Chondrocyte (in vitro differentiated cells): Measurements from ENCODE around the gene TRMT5. TPM values are rescaled to one million over a fixed set of nuclear protein-coding genes. Genes with fewer than 3 reads are reported as not detected.

Source experiments
- DNase-seq: peaks from one replicate; pipeline ENCODE4 v3.0.0; 2021; ENCODE audit warnings: mixed read lengths, low spot score
- H3K27ac Mint-ChIP-seq: one replicate; pipeline ENCODE4 v1.8.0; 2021; ENCODE audit warnings: mild to moderate bottlenecking, moderate library complexity, mixed read lengths; ENCODE audit not compliant: unreplicated experiment
- H3K27me3 Mint-ChIP-seq: 2 replicates; pipeline ENCODE4 v1.8.0; 2021; ENCODE audit warnings: low read depth, mixed read lengths
- H3K36me3 Mint-ChIP-seq: 2 replicates; pipeline ENCODE4 v1.8.0; 2021; ENCODE audit warnings: low read depth, mixed read lengths
- H3K4me1 Mint-ChIP-seq: 2 replicates; pipeline ENCODE4 v1.8.0; 2021; ENCODE audit warnings: low read depth, mild to moderate bottlenecking, mixed read lengths
- H3K4me3 Mint-ChIP-seq: one replicate; pipeline ENCODE4 v1.8.0; 2021; ENCODE audit warnings: mild to moderate bottlenecking, moderate library complexity, mixed read lengths; ENCODE audit not compliant: unreplicated experiment
- H3K9me3 Mint-ChIP-seq: 2 replicates; pipeline ENCODE4 v1.8.0; 2021; ENCODE audit warnings: low read depth, mixed read lengths
- total RNA-seq: library from RNA; stranded (reverse); gene quantifications from 3 replicates; pipeline ENCODE4 v1.2.1, GENCODE V29; 2021
- TF ChIP-seq, protein P1 (sequence below): fragments of 200-600 bp; sonication (generic); IDR thresholded peaks from 2 replicates; pipeline ENCODE4 v1.5.0; 2021; ENCODE audit warnings: antibody characterized with exemption, mild to moderate bottlenecking, moderate library complexity

The TRMT5 gene
- total RNA-seq, 1 donor from 2014 or later, result 12.6 TPM

DNA sequence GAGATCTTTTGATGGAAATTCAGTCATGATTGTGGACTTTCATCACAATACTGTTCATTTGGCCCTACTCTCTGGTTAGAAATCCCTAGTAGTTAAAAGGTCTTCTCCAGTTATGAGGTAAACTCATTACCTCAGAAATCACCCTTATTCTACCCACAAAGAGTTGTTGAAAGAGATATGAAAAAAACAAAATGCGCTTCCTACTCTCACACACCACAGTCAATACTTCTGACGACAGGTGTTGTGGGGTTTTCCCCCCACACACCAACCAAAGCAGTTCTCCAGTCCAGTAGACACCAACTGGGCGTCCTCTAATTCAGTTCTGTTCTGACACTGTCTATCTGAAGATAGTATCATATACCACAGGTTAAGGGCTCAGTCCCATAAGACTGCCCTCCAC lies 54.9 kb downstream of the TRMT5 start:
- no peak for DNase-seq
- Mint-ChIP-seq H3K27me3 (no peaks in the 10 kb centered on the region), H3K27ac (no peak overlapping the region), H3K4me1 (peaks cover 24% of the 10 kb centered on the region), H3K36me3 (no peaks in the 10 kb centered on the region), H3K9me3 (peaks cover 5% of the 10 kb centered on the region), H3K4me3 (no peak overlapping the region)
- TF ChIP-seq, protein P1, sequence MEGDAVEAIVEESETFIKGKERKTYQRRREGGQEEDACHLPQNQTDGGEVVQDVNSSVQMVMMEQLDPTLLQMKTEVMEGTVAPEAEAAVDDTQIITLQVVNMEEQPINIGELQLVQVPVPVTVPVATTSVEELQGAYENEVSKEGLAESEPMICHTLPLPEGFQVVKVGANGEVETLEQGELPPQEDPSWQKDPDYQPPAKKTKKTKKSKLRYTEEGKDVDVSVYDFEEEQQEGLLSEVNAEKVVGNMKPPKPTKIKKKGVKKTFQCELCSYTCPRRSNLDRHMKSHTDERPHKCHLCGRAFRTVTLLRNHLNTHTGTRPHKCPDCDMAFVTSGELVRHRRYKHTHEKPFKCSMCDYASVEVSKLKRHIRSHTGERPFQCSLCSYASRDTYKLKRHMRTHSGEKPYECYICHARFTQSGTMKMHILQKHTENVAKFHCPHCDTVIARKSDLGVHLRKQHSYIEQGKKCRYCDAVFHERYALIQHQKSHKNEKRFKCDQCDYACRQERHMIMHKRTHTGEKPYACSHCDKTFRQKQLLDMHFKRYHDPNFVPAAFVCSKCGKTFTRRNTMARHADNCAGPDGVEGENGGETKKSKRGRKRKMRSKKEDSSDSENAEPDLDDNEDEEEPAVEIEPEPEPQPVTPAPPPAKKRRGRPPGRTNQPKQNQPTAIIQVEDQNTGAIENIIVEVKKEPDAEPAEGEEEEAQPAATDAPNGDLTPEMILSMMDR, result no peak

DNA sequence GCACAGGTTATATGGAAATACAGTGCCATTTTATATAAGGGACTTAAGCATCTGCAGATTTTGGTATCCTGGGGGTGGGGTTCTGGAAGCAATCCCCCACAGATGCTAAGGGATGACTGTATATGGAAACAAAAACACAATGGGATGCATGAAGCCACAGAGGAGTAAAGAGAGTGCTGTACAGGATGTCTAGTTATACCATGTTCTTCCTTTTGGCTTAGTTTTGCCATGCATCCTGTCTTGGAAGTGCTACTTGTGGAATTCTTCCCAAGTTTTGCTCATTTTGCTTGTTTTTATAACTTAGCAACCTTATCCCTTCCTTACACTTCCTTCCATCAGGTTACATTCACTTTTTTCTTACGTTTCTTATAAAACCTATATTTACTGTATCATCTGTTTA lies 55.6 kb downstream of the TRMT5 start:
- Mint-ChIP-seq H3K27me3 (no peaks in the 10 kb centered on the region), H3K36me3 (no peaks in the 10 kb centered on the region), H3K27ac (no peak overlapping the region), H3K4me3 (no peak overlapping the region), H3K9me3 (peaks cover 5% of the 10 kb centered on the region), H3K4me1 (peaks cover 21% of the 10 kb centered on the region)
- DNase-seq, result no peak
- TF ChIP-seq, protein P1, result no peak

GRCh38 chr14:60922050-60922449 lies 58.8 kb downstream of the TRMT5 start:
- Mint-ChIP-seq H3K27ac (no peak overlapping the region), H3K27me3 (no peaks in the 10 kb centered on the region), H3K9me3 (no peaks in the 10 kb centered on the region), H3K4me3 (no peak overlapping the region), H3K4me1 (peaks cover 21% of the 10 kb centered on the region), H3K36me3 (peaks cover 2% of the 10 kb centered on the region)
- TF ChIP-seq, protein P1, result no peak
- DNase-seq, result no peak

Other genes with a start within 250 kb of the TRMT5 start
- gene MNAT1, start 246.3 kb downstream of the TRMT5 start, total RNA-seq, result 42.4 to 71.1 TPM (median 42.7 TPM) in 3 replicates
- gene SLC38A6, start 166 bp upstream of the TRMT5 start, total RNA-seq, result 24.7 to 45.7 TPM (median 26.0 TPM) in 3 replicates